PC-3 (cell line): ENCODE measurements around the gene IL23R. TPM values are rescaled to one million over a fixed set of nuclear protein-coding genes. Genes with fewer than 3 reads are reported as not detected.

Source experiments
- ATAC-seq: fragments of 200-7000 bp; cut with Tn5 transposase; 2 replicates; pipeline ENCODE4 v1.9.1; 2020; ENCODE audit warnings: mild to moderate bottlenecking, moderate library complexity
- BruUV-seq: library from RNA; stranded (reverse); fragments of 400-500 nt; replicated peaks from 2 replicates; lab custom pipeline; 2021; lab: Mats Ljungman, UMichigan
- CTCF ChIA-PET: fragments of 300-600 bp; sonication (Branson Sonifier 250); formaldehyde crosslinking; loops from one replicate; lab custom pipeline; 2022; ENCODE audit warnings: antibody characterized with exemption; lab: Charles Lee
- POLR2A ChIA-PET: fragments of 300-600 bp; sonication (Branson Sonifier 250); formaldehyde crosslinking; loops from one replicate; lab custom pipeline; 2022; ENCODE audit warnings: antibody characterized with exemption; ENCODE audit not compliant: unreplicated experiment; lab: Charles Lee
- DNase-seq: peaks from one replicate; pipeline ENCODE4 v3.0.0-alpha.2; 2015
- H2AFZ ChIP-seq: fragments of 300-600 bp; sonication (generic); 2 replicates; pipeline ENCODE4 v1.6.0; 2016; ENCODE audit warnings: antibody characterized with exemption, low read length
- H3F3A ChIP-seq: fragments of 300-600 bp; sonication (generic); one replicate; pipeline ENCODE4 v1.6.0; 2017; ENCODE audit warnings: antibody characterized with exemption, low read length, control low read depth, mild to moderate bottlenecking; ENCODE audit not compliant: unreplicated experiment
- H3K27ac ChIP-seq: fragments of 300-600 bp; sonication (generic); 2 replicates; pipeline ENCODE4 v1.5.1; 2016; ENCODE audit warnings: mild to moderate bottlenecking, low read length
- H3K27me3 ChIP-seq: fragments of 300-600 bp; sonication (generic); 2 replicates; pipeline ENCODE4 v1.6.1; 2016; ENCODE audit warnings: low read length, mixed read lengths
- H3K36me3 ChIP-seq: fragments of 300-600 bp; sonication (generic); 2 replicates; pipeline ENCODE4 v1.6.1; 2016; ENCODE audit warnings: low read depth, mixed run types, low read length, mixed read lengths
- H3K4me1 ChIP-seq: fragments of 300-600 bp; sonication (generic); 2 replicates; pipeline ENCODE4 v1.5.1; 2016; ENCODE audit warnings: low read length; ENCODE audit not compliant: insufficient read depth
- H3K4me2 ChIP-seq: fragments of 300-600 bp; sonication (generic); 2 replicates; pipeline ENCODE4 v1.6.0; 2016; ENCODE audit warnings: low read length
- H3K4me3 ChIP-seq: fragments of 300-600 bp; sonication (generic); 2 replicates; pipeline ENCODE4 v1.5.1; 2016; ENCODE audit warnings: mild to moderate bottlenecking, low read length, mixed read lengths
- H3K79me2 ChIP-seq: fragments of 300-600 bp; sonication (generic); 2 replicates; pipeline ENCODE4 v1.6.1; 2017; ENCODE audit warnings: low read length, mixed read lengths
- H3K9ac ChIP-seq: fragments of 300-600 bp; sonication (generic); 2 replicates; pipeline ENCODE4 v1.6.0; 2016; ENCODE audit warnings: mild to moderate bottlenecking, low read length
- H3K9me2 ChIP-seq: fragments of 300-600 bp; sonication (generic); replicated peaks from 2 replicates; pipeline ENCODE4 v1.6.1; 2016; ENCODE audit warnings: mixed run types, low read length, mixed read lengths
- H3K9me3 ChIP-seq: fragments of 300-600 bp; sonication (generic); 2 replicates; pipeline ENCODE4 v1.6.1; 2016; ENCODE audit warnings: low read length, mixed read lengths
- H4K20me1 ChIP-seq: fragments of 300-600 bp; sonication (generic); 2 replicates; pipeline ENCODE4 v1.6.1; 2016; ENCODE audit warnings: low read length, mixed read lengths
- CTCF ChIP-seq: fragments of 300-600 bp; sonication (generic); conservative IDR thresholded peaks from 2 replicates; pipeline ENCODE4 v1.5.1; 2017; ENCODE audit warnings: antibody characterized with exemption, low read depth, mild to moderate bottlenecking, low read length
- EZH2 ChIP-seq: fragments of 300-600 bp; sonication (generic); IDR thresholded peaks from one replicate; pipeline ENCODE4 v1.6.1; 2017; ENCODE audit warnings: antibody characterized with exemption, mild to moderate bottlenecking, low read length; ENCODE audit not compliant: unreplicated experiment
- EZH2phosphoT487 ChIP-seq: fragments of 300-600 bp; sonication (generic); IDR thresholded peaks from 2 replicates; pipeline ENCODE4 v1.6.1; 2018; ENCODE audit warnings: mild to moderate bottlenecking, antibody characterized with exemption, low read length, borderline replicate concordance
- intact Hi-C: fragments of 100-400 bp; cut with micrococcal nuclease; formaldehyde crosslinking; loops from 2 replicates; pipeline ENCODE4 v1.9.0; 2023
- total RNA-seq: library from RNA; depleted of rRNA; stranded (reverse); fragments of >200 nt; gene quantifications from 2 replicates; pipeline ENCODE4 v1.2.3, GENCODE V29; 2014

IL23R gene
- total RNA-seq, 1 experiment from 2014 or later, result not detected

GRCh38 chr1:67171978-67172377 lies 5.7 kb downstream of the IL23R start:
- no peaks in the 10 kb centered on the region for H4K20me1 ChIP-seq
- ChIA-PET CTCF (no interaction called here), POLR2A (interaction anchor here (0.7 kb wide), 1 partner anchor 18 kb away, joined by 3 read pairs; no protein-coding TSS in a partner anchor)
- H3K4me3 ChIP-seq, result no peak overlapping the region
- no peaks in the 10 kb centered on the region for H3K27me3 ChIP-seq
- no peak overlapping the region for H3K9ac ChIP-seq
- no TSS peak for BruUV-seq
- no peak for ATAC-seq
- H3F3A ChIP-seq, result no peaks in the 10 kb centered on the region
- H3K27ac ChIP-seq, result no peak overlapping the region
- no peaks in the 10 kb centered on the region for H3K36me3 ChIP-seq
- no peak overlapping the region for H2AFZ ChIP-seq
- intact Hi-C loops, result no loop called here
- no peaks in the 10 kb centered on the region for H3K9me2 ChIP-seq
- TF ChIP-seq CTCF, result no peak
- TF ChIP-seq EZH2, result no peak
- no peak for TF ChIP-seq EZH2phosphoT487
- no peaks in the 10 kb centered on the region for H3K9me3 ChIP-seq
- H3K4me1 ChIP-seq, result no peaks in the 10 kb centered on the region
- H3K4me2 ChIP-seq, result no peak overlapping the region
- no peaks in the 10 kb centered on the region for H3K79me2 ChIP-seq
- no peak for DNase-seq

- H3K4me3 ChIP-seq, result no peak overlapping the region
- no peak overlapping the region for H2AFZ ChIP-seq
- POLR2A ChIA-PET, result no interaction called here
- H3K4me2 ChIP-seq, result no peak overlapping the region
- intact Hi-C loops, result no loop called here
- ATAC-seq (no peak), DNase-seq (no peak)
- no peak overlapping the region for H3K9ac ChIP-seq
- no peaks in the 10 kb centered on the region for H3K27me3 ChIP-seq
- H3K36me3 ChIP-seq, result no peaks in the 10 kb centered on the region
- H3K79me2 ChIP-seq, result no peaks in the 10 kb centered on the region
- H3K9me2 ChIP-seq, result no peaks in the 10 kb centered on the region
- H3F3A ChIP-seq, result no peaks in the 10 kb centered on the region
- H3K4me1 ChIP-seq, result no peaks in the 10 kb centered on the region
- TF ChIP-seq CTCF (no peak), EZH2 (no peak), EZH2phosphoT487 (no peak)
- H4K20me1 ChIP-seq, result no peaks in the 10 kb centered on the region
- no TSS peak for BruUV-seq
- H3K27ac ChIP-seq, result no peak overlapping the region
- H3K9me3 ChIP-seq, result no peaks in the 10 kb centered on the region
- CTCF ChIA-PET, result no interaction called here
These were observed 7.7 kb downstream of the IL23R start for GRCh38 chr1:67173988-67174387.

GRCh38 chr1:67174716-67175284 lies 8.5 kb downstream of the IL23R start:
- no peak overlapping the region for H3K4me3 ChIP-seq
- no peaks in the 10 kb centered on the region for H4K20me1 ChIP-seq
- H3K27me3 ChIP-seq, result no peaks in the 10 kb centered on the region
- H3K79me2 ChIP-seq, result no peaks in the 10 kb centered on the region
- no peaks in the 10 kb centered on the region for H3K9me2 ChIP-seq
- no peak for DNase-seq
- no peaks in the 10 kb centered on the region for H3F3A ChIP-seq
- H3K4me1 ChIP-seq, result no peaks in the 10 kb centered on the region
- BruUV-seq, result no TSS peak
- no peak overlapping the region for H3K9ac ChIP-seq
- no peak for ATAC-seq
- no peak overlapping the region for H2AFZ ChIP-seq
- no peak overlapping the region for H3K27ac ChIP-seq
- intact Hi-C loops, result no loop called here
- H3K9me3 ChIP-seq, result no peaks in the 10 kb centered on the region
- H3K36me3 ChIP-seq, result no peaks in the 10 kb centered on the region
- POLR2A ChIA-PET, result no interaction called here
- CTCF ChIA-PET, result no interaction called here
- TF ChIP-seq EZH2phosphoT487 (no peak), EZH2 (no peak), CTCF (no peak)
- no peak overlapping the region for H3K4me2 ChIP-seq
